LNCaP clone FGC (cell line): ENCODE data around the gene DHRS9.
"Not testable (repeated sequence)": the region's sequence is repeated elsewhere in the genome, so short reads cannot be mapped to it uniquely, and the experiment has no call there.

ENCODE experiments used
- DNase-seq: peaks from one replicate; pipeline ENCODE4 v3.0.0-alpha.2; 2011; ENCODE audit warnings: low read depth
- H3K4me3 ChIP-seq: 2 replicates; pipeline ENCODE4 v1.5.1; 2011; ENCODE audit warnings: mild to moderate bottlenecking, low read depth, low read length, control low read depth
- TF ChIP-seq, protein P1 (sequence below): IDR thresholded peaks from 2 replicates; pipeline ENCODE4 v1.5.1; 2012; ENCODE audit warnings: mild to moderate bottlenecking; ENCODE audit not compliant: control insufficient read depth, insufficient read depth; ENCODE audit errors: extremely low read depth

Gene DHRS9

DNA sequence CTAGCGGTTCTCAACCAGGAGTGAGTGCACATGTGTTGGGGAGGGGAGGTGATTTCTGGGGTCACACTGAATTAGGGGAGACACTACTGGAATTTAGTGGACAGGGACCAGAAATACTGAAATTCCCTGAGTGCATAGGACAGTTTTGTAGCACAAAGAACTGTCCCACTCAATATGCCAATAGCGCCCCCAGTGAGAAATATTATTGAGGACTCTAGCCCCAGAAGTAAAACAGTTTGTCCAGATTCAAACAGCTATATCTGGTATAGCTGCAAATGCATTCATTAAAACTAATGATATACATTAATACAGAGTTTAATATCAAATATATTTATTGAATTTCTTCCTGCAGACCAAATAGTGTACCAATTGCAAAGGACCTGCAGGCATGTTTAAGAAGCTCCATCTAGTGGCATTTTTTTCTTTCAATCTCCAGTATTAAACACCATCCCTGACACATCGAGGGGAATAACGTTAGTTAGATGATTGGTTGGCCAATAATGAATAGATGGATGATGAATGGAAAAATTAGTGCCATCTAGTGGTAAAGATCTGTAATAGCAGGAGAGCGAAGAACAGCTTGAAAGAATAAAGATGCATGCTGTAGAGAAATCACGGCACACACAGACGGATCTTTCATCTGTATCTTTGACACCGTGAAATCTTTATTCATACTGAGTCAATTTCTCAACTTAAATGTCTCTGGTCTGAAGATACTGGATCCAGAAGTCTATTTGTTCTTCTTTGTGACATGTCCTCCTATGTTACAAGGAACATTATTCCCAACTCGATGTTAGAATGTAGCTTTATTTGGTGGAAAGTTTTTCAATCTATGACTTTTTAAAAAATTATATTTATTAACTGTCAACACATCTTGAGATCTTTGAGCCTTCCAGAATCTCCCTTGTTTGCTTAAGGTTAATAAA lies 62.5 kb downstream of the DHRS9 start:
- DNase-seq, result peak; percentile 10
- no peak overlapping the region for H3K4me3 ChIP-seq
- TF ChIP-seq, protein P1, sequence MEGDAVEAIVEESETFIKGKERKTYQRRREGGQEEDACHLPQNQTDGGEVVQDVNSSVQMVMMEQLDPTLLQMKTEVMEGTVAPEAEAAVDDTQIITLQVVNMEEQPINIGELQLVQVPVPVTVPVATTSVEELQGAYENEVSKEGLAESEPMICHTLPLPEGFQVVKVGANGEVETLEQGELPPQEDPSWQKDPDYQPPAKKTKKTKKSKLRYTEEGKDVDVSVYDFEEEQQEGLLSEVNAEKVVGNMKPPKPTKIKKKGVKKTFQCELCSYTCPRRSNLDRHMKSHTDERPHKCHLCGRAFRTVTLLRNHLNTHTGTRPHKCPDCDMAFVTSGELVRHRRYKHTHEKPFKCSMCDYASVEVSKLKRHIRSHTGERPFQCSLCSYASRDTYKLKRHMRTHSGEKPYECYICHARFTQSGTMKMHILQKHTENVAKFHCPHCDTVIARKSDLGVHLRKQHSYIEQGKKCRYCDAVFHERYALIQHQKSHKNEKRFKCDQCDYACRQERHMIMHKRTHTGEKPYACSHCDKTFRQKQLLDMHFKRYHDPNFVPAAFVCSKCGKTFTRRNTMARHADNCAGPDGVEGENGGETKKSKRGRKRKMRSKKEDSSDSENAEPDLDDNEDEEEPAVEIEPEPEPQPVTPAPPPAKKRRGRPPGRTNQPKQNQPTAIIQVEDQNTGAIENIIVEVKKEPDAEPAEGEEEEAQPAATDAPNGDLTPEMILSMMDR, result peak; percentile 62

DNA sequence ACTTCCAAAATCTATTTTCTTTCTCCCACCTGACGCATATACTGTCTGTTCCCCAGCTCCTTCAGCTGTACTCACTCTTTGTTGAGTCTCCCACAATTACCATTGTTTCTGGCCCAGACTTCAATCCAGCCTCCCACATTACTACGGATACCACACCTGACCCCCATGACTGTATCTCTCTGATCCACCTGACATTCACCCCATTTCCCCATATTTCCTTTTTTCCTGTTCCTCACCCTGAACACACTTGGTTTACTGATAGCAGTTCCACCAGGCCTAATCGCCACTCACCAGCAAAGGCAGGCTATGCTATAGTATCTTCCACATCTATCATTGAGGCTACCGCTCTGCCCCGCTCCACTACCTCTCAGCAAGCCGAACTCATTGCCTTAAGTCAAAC lies 64.9 kb downstream of the DHRS9 start:
- not testable (repeated sequence) for DNase-seq, H3K4me3 ChIP-seq

DNA sequence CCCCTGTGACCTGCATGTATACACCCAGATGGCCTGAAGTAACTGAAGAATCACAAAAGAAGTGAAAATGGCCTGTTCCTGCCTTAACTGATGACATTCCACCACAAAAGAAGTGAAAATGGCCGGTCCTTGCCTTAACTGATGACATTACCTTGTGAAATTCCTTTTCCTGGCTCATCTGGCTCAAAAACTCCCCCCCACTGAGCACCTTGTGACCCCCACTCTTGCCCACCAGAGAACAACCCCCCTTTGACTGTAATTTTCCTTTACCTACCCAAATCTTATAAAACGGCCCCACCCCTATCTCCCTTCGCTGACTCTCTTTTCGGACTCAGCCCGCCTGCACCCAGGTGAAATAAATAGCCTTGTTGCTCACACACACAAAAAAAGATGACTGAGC lies 67.1 kb downstream of the DHRS9 start:
- H3K4me3 ChIP-seq, DNase-seq: not testable (repeated sequence)

DNA sequence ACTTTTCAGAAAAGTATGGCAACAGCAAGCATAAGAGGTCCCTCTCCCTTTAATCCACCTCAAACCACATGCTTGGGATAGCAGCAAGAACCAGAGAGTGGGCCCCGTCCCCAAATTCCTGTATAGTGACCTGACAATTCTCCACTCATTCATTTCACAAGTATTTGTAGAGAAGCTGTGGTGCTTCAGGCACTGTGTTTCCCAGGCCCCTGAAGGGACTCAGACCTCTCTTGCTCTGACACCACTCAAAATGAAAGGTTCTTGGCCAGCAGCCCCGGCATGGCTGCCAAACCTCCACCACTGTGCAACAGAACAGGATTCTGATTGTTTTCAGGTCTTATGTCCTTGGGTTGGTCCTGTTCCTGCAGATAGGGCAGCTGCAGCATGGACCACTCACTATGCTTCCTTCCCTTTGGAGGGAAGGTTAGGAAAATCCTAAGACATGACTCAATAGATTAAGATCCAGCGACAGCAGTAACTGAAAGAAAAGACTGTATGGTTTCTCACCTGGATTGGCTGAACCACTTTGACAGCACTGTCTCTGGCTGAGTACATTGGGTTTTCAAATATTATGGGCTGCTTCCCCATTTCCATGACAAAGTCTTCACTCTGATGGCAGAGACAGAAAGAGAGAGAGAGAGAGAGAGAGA lies 67.6 kb downstream of the DHRS9 start:
- no peak overlapping the region for H3K4me3 ChIP-seq
- TF ChIP-seq, protein P1, result no peak
- DNase-seq, result no peak

DNA sequence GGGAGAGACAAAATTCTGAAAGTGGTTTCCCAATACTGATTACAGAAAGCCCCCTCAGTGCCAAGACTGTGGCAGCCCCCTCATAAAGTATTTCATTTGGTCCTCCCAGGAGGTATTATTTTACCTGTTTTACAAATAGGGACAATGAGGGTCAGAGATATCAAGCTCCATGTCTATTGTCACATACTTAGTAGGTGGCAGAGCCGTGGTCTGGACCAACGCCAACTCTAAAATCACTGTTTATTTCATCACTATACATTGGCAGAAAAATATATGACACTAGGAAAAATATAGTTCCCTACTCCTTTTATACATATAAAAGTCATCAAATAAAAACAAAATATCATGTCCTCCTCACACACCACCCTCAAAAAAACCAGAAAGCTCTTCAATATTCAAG lies 68.6 kb downstream of the DHRS9 start:
- DNase-seq, result no peak
- H3K4me3 ChIP-seq, result no peak overlapping the region
- TF ChIP-seq, protein P1, result no peak

DNA sequence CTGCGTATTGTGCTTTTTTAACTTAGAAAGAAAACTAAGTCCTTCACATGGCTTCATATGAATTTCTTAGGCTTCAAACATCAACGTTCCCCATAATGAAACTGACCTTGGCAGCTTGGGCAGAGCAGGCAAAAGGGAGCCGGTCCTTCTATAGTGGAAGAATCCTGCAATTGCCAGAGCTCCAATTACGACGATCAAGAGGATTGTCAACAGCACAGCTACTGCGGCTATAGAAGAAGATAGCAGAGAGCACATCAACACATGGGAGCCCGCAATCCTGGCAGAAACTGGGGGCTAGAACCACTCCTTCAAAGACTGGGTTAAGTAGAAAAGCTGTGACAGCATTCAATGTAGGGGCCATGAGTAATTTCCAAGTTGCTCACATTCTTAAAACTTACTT lies 69.8 kb downstream of the DHRS9 start:
- TF ChIP-seq, protein P1, result no peak
- DNase-seq, result no peak
- H3K4me3 ChIP-seq, result no peak overlapping the region

DNA sequence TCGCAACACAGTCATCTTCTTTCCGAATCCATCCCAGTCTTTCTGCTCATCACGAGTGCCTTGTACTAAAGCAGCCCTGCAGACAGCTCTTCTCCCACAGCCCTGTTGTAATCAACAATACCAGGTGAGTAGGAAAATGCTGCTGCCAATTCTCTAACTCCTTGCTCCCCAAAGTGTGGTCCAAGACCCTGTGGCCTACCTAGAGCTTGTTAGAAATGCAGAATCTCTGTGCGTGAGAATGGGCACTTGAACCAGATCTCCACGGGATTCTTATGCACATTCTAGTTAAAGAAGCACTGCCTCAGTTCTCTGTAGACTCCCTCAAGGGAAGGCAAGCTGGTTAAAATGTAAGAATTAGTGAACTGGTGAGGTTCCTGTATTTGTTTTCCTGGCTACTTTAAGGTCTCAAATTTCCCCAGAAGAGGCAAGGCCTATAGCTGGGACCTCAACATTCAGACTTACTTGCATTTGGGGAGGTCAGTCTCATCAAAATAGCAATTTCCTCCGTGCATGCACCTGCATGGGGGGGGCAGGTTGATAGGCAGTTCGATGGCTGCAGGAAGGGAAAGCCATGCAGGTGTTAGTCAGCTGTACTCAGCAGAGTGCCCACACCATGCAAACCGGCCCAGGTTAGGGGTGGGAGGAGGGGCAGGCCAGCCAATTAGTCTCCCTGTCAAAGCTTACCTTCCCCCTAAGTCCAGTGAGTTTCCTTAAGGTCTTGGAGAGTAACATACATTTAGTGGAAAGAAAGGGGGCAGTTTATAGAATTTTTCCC lies 70.8 kb downstream of the DHRS9 start:
- no peak overlapping the region for H3K4me3 ChIP-seq
- TF ChIP-seq, protein P1, result no peak
- no peak for DNase-seq
